ENCODE data around the gene RHBDL3.
"Not testable (repeated sequence)": the region's sequence is repeated elsewhere in the genome, so short reads cannot be mapped to it uniquely, and the experiment has no call there.

Gene RHBDL3

DNA sequence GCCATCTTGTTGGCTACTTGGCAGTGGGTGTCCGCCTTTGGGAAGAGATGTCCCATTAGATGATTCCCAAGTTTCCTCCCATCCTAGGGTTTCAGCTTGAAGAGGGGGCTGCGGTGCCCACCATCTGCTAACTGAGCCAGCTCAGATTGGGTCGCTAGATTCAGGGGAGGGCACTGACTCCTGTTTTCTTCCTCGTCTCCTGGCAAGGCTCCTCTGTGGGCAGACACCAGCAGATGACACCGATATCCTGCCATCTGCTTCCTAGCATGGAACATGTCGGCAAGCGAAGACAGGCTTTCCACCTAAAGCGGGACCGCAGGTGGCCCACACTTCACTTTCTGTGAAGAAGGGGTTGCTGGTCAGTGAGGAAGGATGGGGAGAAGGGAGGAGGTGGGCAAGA lies 49.0 kb downstream of the RHBDL3 start:
- Histone ChIP-seq H3K27me3 (replicated peaks; ENCODE audit: insufficient read depth, low read length) (no peaks in the 10 kb centered on the region), H3K4me1 (ENCODE audit: low read length) (0 out of 2 replicates have a peak, but pooled peaks cover 4% of the 10 kb centered on the region), H3K9ac (ENCODE audit: low read length) (no peak overlapping the region), H2AFZ (ENCODE audit: low read length) (no peak overlapping the region), H3K79me2 (ENCODE audit: low read length) (no peaks in the 10 kb centered on the region), H3F3A (ENCODE audit: insufficient read depth, low read length) (no peaks in the 10 kb centered on the region), H3K4me3 (ENCODE audit: low read length) (no peak overlapping the region), H3K36me3 (replicated peaks; ENCODE audit: insufficient read depth, low read length) (no peaks in the 10 kb centered on the region), H3K9me2 (replicated peaks; ENCODE audit: insufficient read depth, low read length) (no peaks in the 10 kb centered on the region), H3K27ac (ENCODE audit: low read length) (no peak overlapping the region), H4K20me1 (ENCODE audit: insufficient read depth, low read length) (no peaks in the 10 kb centered on the region), H3K4me2 (ENCODE audit: low read depth, low read length) (no peak overlapping the region), H3K9me3 (replicated peaks; ENCODE audit: insufficient read depth, low read length) (no peaks in the 10 kb centered on the region)
- TF ChIP-seq EZH2 (optimal IDR thresholded peaks at IDR 0.05; ENCODE audit: low read depth, low read length) (no peak), EZH2phosphoT487 (IDR thresholded peaks at IDR 0.05; ENCODE audit: low read length) (no peak)
- TF ChIP-seq, protein P1, sequence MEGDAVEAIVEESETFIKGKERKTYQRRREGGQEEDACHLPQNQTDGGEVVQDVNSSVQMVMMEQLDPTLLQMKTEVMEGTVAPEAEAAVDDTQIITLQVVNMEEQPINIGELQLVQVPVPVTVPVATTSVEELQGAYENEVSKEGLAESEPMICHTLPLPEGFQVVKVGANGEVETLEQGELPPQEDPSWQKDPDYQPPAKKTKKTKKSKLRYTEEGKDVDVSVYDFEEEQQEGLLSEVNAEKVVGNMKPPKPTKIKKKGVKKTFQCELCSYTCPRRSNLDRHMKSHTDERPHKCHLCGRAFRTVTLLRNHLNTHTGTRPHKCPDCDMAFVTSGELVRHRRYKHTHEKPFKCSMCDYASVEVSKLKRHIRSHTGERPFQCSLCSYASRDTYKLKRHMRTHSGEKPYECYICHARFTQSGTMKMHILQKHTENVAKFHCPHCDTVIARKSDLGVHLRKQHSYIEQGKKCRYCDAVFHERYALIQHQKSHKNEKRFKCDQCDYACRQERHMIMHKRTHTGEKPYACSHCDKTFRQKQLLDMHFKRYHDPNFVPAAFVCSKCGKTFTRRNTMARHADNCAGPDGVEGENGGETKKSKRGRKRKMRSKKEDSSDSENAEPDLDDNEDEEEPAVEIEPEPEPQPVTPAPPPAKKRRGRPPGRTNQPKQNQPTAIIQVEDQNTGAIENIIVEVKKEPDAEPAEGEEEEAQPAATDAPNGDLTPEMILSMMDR (IDR thresholded peaks at IDR 0.05; ENCODE audit: low read length) = no peak
- no peak for DNase-seq

- H3K4me1 ChIP-seq (ENCODE audit: low read length) = 0 out of 2 replicates have a peak, but pooled peaks cover 4% of the 10 kb centered on the region
- H3K9ac ChIP-seq (ENCODE audit: low read length) = no peak overlapping the region
- H4K20me1 ChIP-seq (ENCODE audit: insufficient read depth, low read length) = no peaks in the 10 kb centered on the region
- no peak overlapping the region for H2AFZ ChIP-seq (ENCODE audit: low read length)
- TF ChIP-seq EZH2phosphoT487 (IDR thresholded peaks at IDR 0.05; ENCODE audit: low read length) = no peak
- DNase-seq = no peak
- H3F3A ChIP-seq (ENCODE audit: insufficient read depth, low read length) = no peaks in the 10 kb centered on the region
- no peak overlapping the region for H3K4me2 ChIP-seq (ENCODE audit: low read depth, low read length)
- no peak overlapping the region for H3K4me3 ChIP-seq (ENCODE audit: low read length)
- no peaks in the 10 kb centered on the region for H3K79me2 ChIP-seq (ENCODE audit: low read length)
- no peaks in the 10 kb centered on the region for H3K27me3 ChIP-seq (replicated peaks; ENCODE audit: insufficient read depth, low read length)
- H3K27ac ChIP-seq (ENCODE audit: low read length) = no peak overlapping the region
- no peaks in the 10 kb centered on the region for H3K9me2 ChIP-seq (replicated peaks; ENCODE audit: insufficient read depth, low read length)
- no peaks in the 10 kb centered on the region for H3K36me3 ChIP-seq (replicated peaks; ENCODE audit: insufficient read depth, low read length)
- no peaks in the 10 kb centered on the region for H3K9me3 ChIP-seq (replicated peaks; ENCODE audit: insufficient read depth, low read length)
Observed at GRCh38 chr17:32315171-32315570, 49.5 kb downstream of the RHBDL3 start.

GRCh38 chr17:32316653-32317052 lies 51.0 kb downstream of the RHBDL3 start:
- H3K9me2 ChIP-seq (replicated peaks; ENCODE audit: insufficient read depth, low read length); H3K9me3 ChIP-seq (replicated peaks; ENCODE audit: insufficient read depth, low read length); H3K9ac ChIP-seq (ENCODE audit: low read length); DNase-seq; H3K4me2 ChIP-seq (ENCODE audit: low read depth, low read length); H4K20me1 ChIP-seq (ENCODE audit: insufficient read depth, low read length); H3K4me1 ChIP-seq (ENCODE audit: low read length); H3K27me3 ChIP-seq (replicated peaks; ENCODE audit: insufficient read depth, low read length); H2AFZ ChIP-seq (ENCODE audit: low read length); H3K36me3 ChIP-seq (replicated peaks; ENCODE audit: insufficient read depth, low read length); H3K79me2 ChIP-seq (ENCODE audit: low read length); H3F3A ChIP-seq (ENCODE audit: insufficient read depth, low read length); H3K27ac ChIP-seq (ENCODE audit: low read length); H3K4me3 ChIP-seq (ENCODE audit: low read length): not testable (repeated sequence)

- H3K4me3 ChIP-seq (ENCODE audit: low read length) = no peak overlapping the region
- DNase-seq = no peak
- H3K27ac ChIP-seq (ENCODE audit: low read length) = no peak overlapping the region
- H3K79me2 ChIP-seq (ENCODE audit: low read length) = no peaks in the 10 kb centered on the region
- H3K9me2 ChIP-seq (replicated peaks; ENCODE audit: insufficient read depth, low read length) = no peaks in the 10 kb centered on the region
- no peak overlapping the region for H3K4me2 ChIP-seq (ENCODE audit: low read depth, low read length)
- TF ChIP-seq, protein P1 (IDR thresholded peaks at IDR 0.05; ENCODE audit: low read length) = no peak
- TF ChIP-seq EZH2 (optimal IDR thresholded peaks at IDR 0.05; ENCODE audit: low read depth, low read length) (no peak), EZH2phosphoT487 (IDR thresholded peaks at IDR 0.05; ENCODE audit: low read length) (no peak)
- H2AFZ ChIP-seq (ENCODE audit: low read length) = no peak overlapping the region
- H3K27me3 ChIP-seq (replicated peaks; ENCODE audit: insufficient read depth, low read length) = no peaks in the 10 kb centered on the region
- H3K9ac ChIP-seq (ENCODE audit: low read length) = no peak overlapping the region
- H3K4me1 ChIP-seq (ENCODE audit: low read length) = 0 out of 2 replicates have a peak, but pooled peaks cover 4% of the 10 kb centered on the region
- no peaks in the 10 kb centered on the region for H3F3A ChIP-seq (ENCODE audit: insufficient read depth, low read length)
- H3K36me3 ChIP-seq (replicated peaks; ENCODE audit: insufficient read depth, low read length) = no peaks in the 10 kb centered on the region
- H3K9me3 ChIP-seq (replicated peaks; ENCODE audit: insufficient read depth, low read length) = no peaks in the 10 kb centered on the region
- no peaks in the 10 kb centered on the region for H4K20me1 ChIP-seq (ENCODE audit: insufficient read depth, low read length)
Observed at GRCh38 chr17:32317353-32317752, 51.7 kb downstream of the RHBDL3 start.
